Activated T-cell treated with anti-CD3 and anti-CD28 coated beads for 1 hour (primary cell): ENCODE measurements around the gene DMD.

Source experiments
- DNase-seq: peaks from one replicate; pipeline ENCODE4 v3.0.0-alpha.2; 2020; ENCODE audit warnings: low read depth

Gene DMD

GRCh38 chrX:31280580-31280979 is 1930.8 kb downstream of the DMD start:
- no peak for DNase-seq

DNA sequence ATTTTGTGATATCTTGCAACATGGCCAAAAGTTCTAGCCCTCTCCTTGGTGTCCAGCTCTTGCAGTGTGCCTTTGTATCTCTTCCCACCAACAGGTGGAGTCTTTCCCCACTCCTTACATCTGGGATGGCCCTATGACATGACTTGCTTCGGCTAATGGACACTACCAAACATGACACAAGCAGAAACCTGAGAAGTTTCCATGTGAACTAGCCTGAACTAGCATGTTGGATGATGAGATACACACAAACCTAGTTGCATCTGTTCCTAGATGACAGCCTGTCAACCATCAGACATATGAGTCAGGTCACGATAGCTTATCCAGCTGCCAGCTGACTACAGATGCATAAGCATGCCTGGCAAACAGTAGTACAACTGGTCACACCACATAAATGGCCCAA is 1932.0 kb downstream of the DMD start:
- no peak for DNase-seq

DNA sequence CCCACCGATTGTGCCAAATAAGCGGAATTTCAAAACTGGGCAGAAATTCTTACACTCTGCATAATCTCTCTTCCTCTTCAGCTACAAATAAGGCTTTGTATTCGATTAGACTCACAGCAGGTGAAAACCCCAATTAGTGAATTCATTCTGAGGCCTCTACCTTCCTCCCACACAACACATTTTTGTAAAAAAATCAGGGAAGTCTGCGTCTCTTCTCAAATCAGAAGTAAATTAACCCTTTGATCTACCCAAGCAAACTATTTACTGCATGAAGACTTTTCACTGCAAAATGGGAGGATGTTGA is 1938.9 kb downstream of the DMD start:
- no peak for DNase-seq

DNA sequence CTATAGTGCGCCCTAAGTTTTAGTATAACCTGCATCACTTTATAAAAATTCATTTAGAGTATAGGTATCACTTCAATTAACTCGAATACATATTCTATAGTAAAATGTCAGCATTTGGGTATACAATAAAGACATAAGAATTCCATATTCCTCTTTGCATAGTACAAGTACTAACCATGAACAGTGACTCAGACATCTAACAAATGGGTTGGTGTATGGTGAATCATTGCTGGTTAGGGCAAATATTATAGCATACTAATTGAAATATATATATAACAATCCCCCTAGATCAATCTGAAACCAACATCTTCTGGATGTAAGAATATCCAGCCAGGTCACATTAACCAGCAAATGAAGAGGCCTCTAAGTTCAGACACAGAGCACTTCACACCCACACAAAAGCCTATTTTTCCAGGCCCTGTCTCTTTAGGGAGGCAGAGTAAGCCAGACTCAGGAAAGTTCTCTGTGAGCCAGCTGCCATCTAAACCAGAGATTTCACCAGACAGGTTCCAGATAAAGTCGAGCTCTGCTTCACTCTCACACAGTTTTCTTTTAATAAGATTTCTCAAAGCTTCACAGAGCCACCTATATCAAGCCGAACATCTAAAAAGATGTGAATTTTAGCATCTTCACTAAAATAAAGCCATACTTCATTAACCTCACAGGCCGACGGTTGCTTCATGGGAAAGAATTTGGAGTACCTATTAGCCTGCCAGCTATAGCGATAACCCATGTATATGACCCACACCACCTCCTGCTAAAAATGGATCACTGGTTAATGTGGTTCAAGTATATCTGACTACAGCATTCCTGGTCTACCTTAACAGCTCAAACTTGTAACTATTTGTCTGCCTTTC is 1939.5 kb downstream of the DMD start:
- DNase-seq = no peak

GRCh38 chrX:31269914-31270313 is 1941.4 kb downstream of the DMD start:
- DNase-seq = no peak

DNA sequence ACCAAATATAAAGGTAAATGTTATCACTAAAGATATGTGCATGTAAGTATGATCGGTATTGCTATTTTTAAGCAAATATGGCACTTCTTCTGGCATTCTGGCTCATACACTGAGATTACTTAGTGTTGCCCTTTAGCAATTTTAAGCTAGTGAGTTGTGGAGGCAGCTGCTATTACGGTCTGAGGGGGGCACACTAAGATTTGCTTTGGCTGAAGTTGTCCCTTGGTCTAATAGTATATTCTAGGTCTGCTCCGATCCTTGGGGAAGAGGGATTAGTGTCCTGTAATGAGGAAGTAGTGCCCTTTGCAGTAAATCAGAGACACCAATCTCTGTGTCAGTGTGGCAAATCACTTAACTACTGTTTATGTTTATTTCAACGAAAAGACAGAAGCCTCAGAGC is 1943.0 kb downstream of the DMD start:
- no peak for DNase-seq

- DNase-seq = no peak
These were observed 1944.9 kb downstream of the DMD start for GRCh38 chrX:31266203-31267076.

- DNase-seq = no peak
These were observed 1946.0 kb downstream of the DMD start for GRCh38 chrX:31265383-31265782.

- DNase-seq = no peak
These were observed 1951.0 kb downstream of the DMD start for GRCh38 chrX:31260351-31260750.

GRCh38 chrX:31258166-31258565 is 1953.2 kb downstream of the DMD start:
- no peak for DNase-seq

- DNase-seq = no peak
These were observed 1955.9 kb downstream of the DMD start for GRCh38 chrX:31255310-31256033.

- no peak for DNase-seq
These were observed 1959.2 kb downstream of the DMD start for GRCh38 chrX:31252133-31252532.

DNA sequence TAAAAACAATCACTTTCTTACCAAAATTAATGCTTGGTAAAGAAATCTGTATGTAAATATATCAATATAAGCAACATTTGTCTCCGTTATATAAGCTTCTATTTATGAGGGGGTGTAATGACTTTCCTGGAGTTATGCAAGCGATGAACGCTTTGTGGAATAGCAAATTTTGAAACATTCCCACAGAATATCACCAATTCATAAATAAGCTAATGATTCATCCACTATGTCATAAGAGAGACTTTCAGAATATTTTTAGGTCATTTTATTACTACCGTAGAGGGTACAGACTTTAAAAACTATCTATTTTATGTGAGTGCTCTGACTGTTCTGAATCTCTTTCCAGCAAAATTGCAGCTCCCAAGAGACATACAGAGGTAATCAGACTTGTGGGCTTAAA is 1960.0 kb downstream of the DMD start:
- DNase-seq = no peak

GRCh38 chrX:31245714-31246113 is 1965.6 kb downstream of the DMD start:
- no peak for DNase-seq

GRCh38 chrX:31243804-31244203 is 1967.5 kb downstream of the DMD start:
- DNase-seq = no peak

DNA sequence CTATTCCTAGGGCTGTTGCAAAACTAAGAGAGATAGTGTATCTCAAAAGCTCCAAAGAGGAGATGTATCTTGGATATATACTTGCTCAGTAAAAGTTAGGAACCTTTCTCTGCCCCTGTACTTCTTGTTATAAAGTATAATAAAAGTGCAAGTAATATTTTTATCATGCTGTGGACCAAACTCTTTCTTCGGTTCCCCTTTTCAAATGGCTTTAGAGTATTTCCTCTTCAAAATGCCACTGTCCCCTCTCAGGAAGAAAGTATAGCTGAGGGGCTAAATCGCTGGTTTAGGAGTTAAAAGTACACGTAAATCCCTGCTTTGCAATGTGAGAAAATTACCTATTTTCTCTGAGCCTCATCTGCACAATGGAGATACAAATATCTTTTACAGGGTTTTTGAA is 1970.4 kb downstream of the DMD start:
- no peak for DNase-seq

DNA sequence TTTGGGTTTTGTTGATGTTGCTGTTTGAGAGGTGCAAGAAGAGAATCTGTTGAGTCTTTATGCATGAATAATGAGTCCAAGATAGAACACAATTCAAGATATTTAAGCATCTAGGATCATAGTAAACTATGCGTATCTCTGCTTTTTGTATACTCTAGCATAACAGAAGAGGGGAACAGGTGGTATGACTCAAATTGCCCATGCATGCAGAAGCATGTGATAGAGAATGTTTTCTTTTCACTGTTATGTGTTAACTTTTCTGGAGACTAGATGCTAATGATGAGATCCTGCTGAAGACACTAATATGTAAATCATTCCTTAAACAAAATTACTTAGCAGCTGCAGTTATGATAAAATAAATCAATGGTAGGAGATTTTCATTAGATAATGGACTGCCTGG is 1974.2 kb downstream of the DMD start:
- DNase-seq = no peak

DNA sequence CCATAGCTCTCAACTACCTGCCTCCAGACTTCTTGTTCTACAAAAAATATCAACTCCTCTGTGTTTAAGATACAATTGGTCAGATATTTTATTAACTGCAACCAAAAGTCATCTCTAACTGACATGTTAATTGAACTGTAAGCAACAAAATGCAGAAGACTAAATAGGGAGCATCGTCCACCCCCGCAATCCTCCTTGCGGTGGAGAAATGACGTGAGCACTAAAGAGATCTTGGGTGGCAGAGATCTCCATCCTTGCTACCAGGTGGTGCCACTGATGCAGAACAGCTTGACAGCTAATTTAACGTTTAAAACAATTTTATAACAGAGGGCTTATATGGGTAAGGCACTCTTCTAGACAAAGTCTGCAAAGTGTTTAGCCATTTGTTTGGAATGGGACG is 1975.1 kb downstream of the DMD start:
- DNase-seq = no peak

GRCh38 chrX:31233941-31234496 is 1977.3 kb downstream of the DMD start:
- no peak for DNase-seq

GRCh38 chrX:31232506-31232905 is 1978.8 kb downstream of the DMD start:
- no peak for DNase-seq

DNA sequence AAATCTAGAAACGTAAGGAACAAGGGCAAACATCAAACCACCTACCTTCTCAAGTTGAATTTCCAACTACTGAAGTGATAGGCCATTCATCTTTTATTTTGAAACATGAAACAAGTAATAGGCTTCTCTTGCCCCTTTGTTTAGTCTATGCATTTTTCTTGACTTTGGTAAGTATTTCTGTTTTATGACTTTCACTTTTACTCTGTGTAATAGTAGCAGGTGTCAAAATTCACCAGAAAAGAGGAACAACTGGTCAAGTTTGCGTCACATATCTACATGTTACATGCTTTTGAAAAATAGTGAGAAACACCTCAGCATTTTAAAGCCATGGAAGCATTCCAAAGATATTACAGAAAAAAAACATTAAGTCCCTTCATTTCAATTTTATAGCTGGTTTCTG is 1982.4 kb downstream of the DMD start:
- no peak for DNase-seq

GRCh38 chrX:31228415-31228832 is 1982.9 kb downstream of the DMD start:
- no peak for DNase-seq
